ENCODE measurements around the gene SPAAR.
A peak's percentile ranks its signal among the peaks of the same experiment; 100 is the strongest.

Gene SPAAR

GRCh38 chr9:35909274-35909673, at the start of gene SPAAR:
Gene SPAAR (plus strand): TSS chr9:35909490. CDS start chr9:35910464, 974 bp downstream.
- H3K27ac ChIP-seq (ENCODE audit: low read depth, low read length): peak within 1 kb of the TSS; percentile 99
- no peaks in the 10 kb centered on the region for H3K27me3 ChIP-seq (ENCODE audit: insufficient read depth, low read length)
- no peaks in the 10 kb centered on the region for H3K36me3 ChIP-seq (ENCODE audit: insufficient read depth, low read length)
- H2AFZ ChIP-seq (ENCODE audit: low read length, unreplicated experiment): peak within 1 kb of the TSS; percentile 12
- peaks cover 68% of the 10 kb centered on the region for H3K4me1 ChIP-seq (ENCODE audit: control insufficient read depth, insufficient read depth, low read length, unreplicated experiment)
- H3K79me2 ChIP-seq (ENCODE audit: control insufficient read depth, insufficient read depth, low read length, unreplicated experiment): no peaks in the 10 kb centered on the region
- H3K4me3 ChIP-seq (ENCODE audit: low read depth, low read length): peak within 1 kb of the TSS; percentile 28

- H3K4me1 ChIP-seq (ENCODE audit: control insufficient read depth, insufficient read depth, low read length, unreplicated experiment): no peaks in the 10 kb centered on the region
- H2AFZ ChIP-seq (ENCODE audit: low read length, unreplicated experiment): no peak overlapping the region
- H3K4me3 ChIP-seq (ENCODE audit: low read depth, low read length): no peak overlapping the region
- H3K79me2 ChIP-seq (ENCODE audit: control insufficient read depth, insufficient read depth, low read length, unreplicated experiment): no peaks in the 10 kb centered on the region
- peaks cover 34% of the 10 kb centered on the region for H3K27me3 ChIP-seq (ENCODE audit: insufficient read depth, low read length)
- no peak overlapping the region for H3K27ac ChIP-seq (ENCODE audit: low read depth, low read length)
- H3K36me3 ChIP-seq (ENCODE audit: insufficient read depth, low read length): no peaks in the 10 kb centered on the region
Measured at GRCh38 chr9:35859990-35860339, 49.3 kb upstream of the SPAAR start.

GRCh38 chr9:35861161-35861897, 48.0 kb upstream of the SPAAR start:
- peaks cover 34% of the 10 kb centered on the region for H3K27me3 ChIP-seq (ENCODE audit: insufficient read depth, low read length)
- H3K4me1 ChIP-seq (ENCODE audit: control insufficient read depth, insufficient read depth, low read length, unreplicated experiment): no peaks in the 10 kb centered on the region
- no peaks in the 10 kb centered on the region for H3K79me2 ChIP-seq (ENCODE audit: control insufficient read depth, insufficient read depth, low read length, unreplicated experiment)
- no peak overlapping the region for H3K27ac ChIP-seq (ENCODE audit: low read depth, low read length)
- no peaks in the 10 kb centered on the region for H3K36me3 ChIP-seq (ENCODE audit: insufficient read depth, low read length)
- H3K4me3 ChIP-seq (ENCODE audit: low read depth, low read length): no peak overlapping the region
- no peak overlapping the region for H2AFZ ChIP-seq (ENCODE audit: low read length, unreplicated experiment)

GRCh38 chr9:35862328-35862727, 47.0 kb upstream of the SPAAR start:
- no peaks in the 10 kb centered on the region for H3K4me1 ChIP-seq (ENCODE audit: control insufficient read depth, insufficient read depth, low read length, unreplicated experiment)
- H3K79me2 ChIP-seq (ENCODE audit: control insufficient read depth, insufficient read depth, low read length, unreplicated experiment): no peaks in the 10 kb centered on the region
- H2AFZ ChIP-seq (ENCODE audit: low read length, unreplicated experiment): no peak overlapping the region
- H3K27me3 ChIP-seq (ENCODE audit: insufficient read depth, low read length): peaks cover 34% of the 10 kb centered on the region
- H3K4me3 ChIP-seq (ENCODE audit: low read depth, low read length): no peak overlapping the region
- no peaks in the 10 kb centered on the region for H3K36me3 ChIP-seq (ENCODE audit: insufficient read depth, low read length)
- no peak overlapping the region for H3K27ac ChIP-seq (ENCODE audit: low read depth, low read length)

- H2AFZ ChIP-seq (ENCODE audit: low read length, unreplicated experiment): no peak overlapping the region
- H3K36me3 ChIP-seq (ENCODE audit: insufficient read depth, low read length): no peaks in the 10 kb centered on the region
- no peak overlapping the region for H3K27ac ChIP-seq (ENCODE audit: low read depth, low read length)
- peaks cover 34% of the 10 kb centered on the region for H3K27me3 ChIP-seq (ENCODE audit: insufficient read depth, low read length)
- no peaks in the 10 kb centered on the region for H3K79me2 ChIP-seq (ENCODE audit: control insufficient read depth, insufficient read depth, low read length, unreplicated experiment)
- H3K4me3 ChIP-seq (ENCODE audit: low read depth, low read length): no peak overlapping the region
- no peaks in the 10 kb centered on the region for H3K4me1 ChIP-seq (ENCODE audit: control insufficient read depth, insufficient read depth, low read length, unreplicated experiment)
Measured at GRCh38 chr9:35863583-35863982, 45.7 kb upstream of the SPAAR start.

- no peaks in the 10 kb centered on the region for H3K79me2 ChIP-seq (ENCODE audit: control insufficient read depth, insufficient read depth, low read length, unreplicated experiment)
- no peak overlapping the region for H3K27ac ChIP-seq (ENCODE audit: low read depth, low read length)
- H2AFZ ChIP-seq (ENCODE audit: low read length, unreplicated experiment): no peak overlapping the region
- H3K36me3 ChIP-seq (ENCODE audit: insufficient read depth, low read length): no peaks in the 10 kb centered on the region
- no peak overlapping the region for H3K4me3 ChIP-seq (ENCODE audit: low read depth, low read length)
- no peaks in the 10 kb centered on the region for H3K4me1 ChIP-seq (ENCODE audit: control insufficient read depth, insufficient read depth, low read length, unreplicated experiment)
- peaks cover 34% of the 10 kb centered on the region for H3K27me3 ChIP-seq (ENCODE audit: insufficient read depth, low read length)
Measured at GRCh38 chr9:35864695-35865255, 44.5 kb upstream of the SPAAR start.

- no peaks in the 10 kb centered on the region for H3K4me1 ChIP-seq (ENCODE audit: control insufficient read depth, insufficient read depth, low read length, unreplicated experiment)
- no peaks in the 10 kb centered on the region for H3K79me2 ChIP-seq (ENCODE audit: control insufficient read depth, insufficient read depth, low read length, unreplicated experiment)
- no peaks in the 10 kb centered on the region for H3K36me3 ChIP-seq (ENCODE audit: insufficient read depth, low read length)
- no peak overlapping the region for H3K27ac ChIP-seq (ENCODE audit: low read depth, low read length)
- H3K27me3 ChIP-seq (ENCODE audit: insufficient read depth, low read length): peaks cover 7% of the 10 kb centered on the region; the same call in 1 of the 2 replicates
- no peak overlapping the region for H3K4me3 ChIP-seq (ENCODE audit: low read depth, low read length)
- H2AFZ ChIP-seq (ENCODE audit: low read length, unreplicated experiment): no peak overlapping the region
Measured at GRCh38 chr9:35867538-35867937, 41.8 kb upstream of the SPAAR start.

- no peaks in the 10 kb centered on the region for H3K27me3 ChIP-seq (ENCODE audit: insufficient read depth, low read length)
- no peaks in the 10 kb centered on the region for H3K4me1 ChIP-seq (ENCODE audit: control insufficient read depth, insufficient read depth, low read length, unreplicated experiment)
- H3K79me2 ChIP-seq (ENCODE audit: control insufficient read depth, insufficient read depth, low read length, unreplicated experiment): no peaks in the 10 kb centered on the region
- no peak overlapping the region for H3K4me3 ChIP-seq (ENCODE audit: low read depth, low read length)
- H3K36me3 ChIP-seq (ENCODE audit: insufficient read depth, low read length): no peaks in the 10 kb centered on the region
- H3K27ac ChIP-seq (ENCODE audit: low read depth, low read length): no peak overlapping the region
- no peak overlapping the region for H2AFZ ChIP-seq (ENCODE audit: low read length, unreplicated experiment)
Measured at GRCh38 chr9:35868933-35869332, 40.4 kb upstream of the SPAAR start.

GRCh38 chr9:35869621-35870216, 39.6 kb upstream of the SPAAR start:
- H3K4me1 ChIP-seq (ENCODE audit: control insufficient read depth, insufficient read depth, low read length, unreplicated experiment): no peaks in the 10 kb centered on the region
- no peaks in the 10 kb centered on the region for H3K36me3 ChIP-seq (ENCODE audit: insufficient read depth, low read length)
- no peaks in the 10 kb centered on the region for H3K27me3 ChIP-seq (ENCODE audit: insufficient read depth, low read length)
- no peak overlapping the region for H3K27ac ChIP-seq (ENCODE audit: low read depth, low read length)
- H2AFZ ChIP-seq (ENCODE audit: low read length, unreplicated experiment): no peak overlapping the region
- H3K79me2 ChIP-seq (ENCODE audit: control insufficient read depth, insufficient read depth, low read length, unreplicated experiment): no peaks in the 10 kb centered on the region
- no peak overlapping the region for H3K4me3 ChIP-seq (ENCODE audit: low read depth, low read length)

GRCh38 chr9:35870351-35870923, 38.9 kb upstream of the SPAAR start, which contains the start of gene OR13J1:
Gene OR13J1 (minus strand): TSS chr9:35870401. CDS start chr9:35870401, 0 bp downstream.
- no peak within 1 kb of the TSS for H2AFZ ChIP-seq (ENCODE audit: low read length, unreplicated experiment)

More at GRCh38 chr9:35870351-35870923, 38.9 kb upstream of the SPAAR start, which contains the start of gene OR13J1:
- H3K36me3 ChIP-seq (ENCODE audit: insufficient read depth, low read length): no peaks in the 10 kb centered on the region
- no peaks in the 10 kb centered on the region for H3K79me2 ChIP-seq (ENCODE audit: control insufficient read depth, insufficient read depth, low read length, unreplicated experiment)
- H3K4me1 ChIP-seq (ENCODE audit: control insufficient read depth, insufficient read depth, low read length, unreplicated experiment): no peaks in the 10 kb centered on the region
- no peak within 1 kb of the TSS for H3K27ac ChIP-seq (ENCODE audit: low read depth, low read length)
- no peak within 1 kb of the TSS for H3K4me3 ChIP-seq (ENCODE audit: low read depth, low read length)
- H3K27me3 ChIP-seq (ENCODE audit: insufficient read depth, low read length): no peaks in the 10 kb centered on the region

Data from ACC112 (cell line).